GM20000 (cell line): ENCODE results near the gene AP5S1.
"Not testable (repeated sequence)": the region's sequence is repeated elsewhere in the genome, so short reads cannot be mapped to it uniquely, and the experiment has no call there.

Source experiments
- DNase-seq: peaks from one replicate; pipeline ENCODE4 v3.0.0; 2012; ENCODE audit warnings: low spot score
- TF ChIP-seq, protein P1 (sequence below): IDR thresholded peaks from 2 replicates; pipeline ENCODE4 v1.5.1; 2012; ENCODE audit warnings: mild to moderate bottlenecking, control low read depth; ENCODE audit errors: extremely low read depth, missing control alignments

AP5S1 gene

GRCh38 chr20:3842348-3842930 lies 22.1 kb downstream of the AP5S1 start:
- TF ChIP-seq, protein P1, sequence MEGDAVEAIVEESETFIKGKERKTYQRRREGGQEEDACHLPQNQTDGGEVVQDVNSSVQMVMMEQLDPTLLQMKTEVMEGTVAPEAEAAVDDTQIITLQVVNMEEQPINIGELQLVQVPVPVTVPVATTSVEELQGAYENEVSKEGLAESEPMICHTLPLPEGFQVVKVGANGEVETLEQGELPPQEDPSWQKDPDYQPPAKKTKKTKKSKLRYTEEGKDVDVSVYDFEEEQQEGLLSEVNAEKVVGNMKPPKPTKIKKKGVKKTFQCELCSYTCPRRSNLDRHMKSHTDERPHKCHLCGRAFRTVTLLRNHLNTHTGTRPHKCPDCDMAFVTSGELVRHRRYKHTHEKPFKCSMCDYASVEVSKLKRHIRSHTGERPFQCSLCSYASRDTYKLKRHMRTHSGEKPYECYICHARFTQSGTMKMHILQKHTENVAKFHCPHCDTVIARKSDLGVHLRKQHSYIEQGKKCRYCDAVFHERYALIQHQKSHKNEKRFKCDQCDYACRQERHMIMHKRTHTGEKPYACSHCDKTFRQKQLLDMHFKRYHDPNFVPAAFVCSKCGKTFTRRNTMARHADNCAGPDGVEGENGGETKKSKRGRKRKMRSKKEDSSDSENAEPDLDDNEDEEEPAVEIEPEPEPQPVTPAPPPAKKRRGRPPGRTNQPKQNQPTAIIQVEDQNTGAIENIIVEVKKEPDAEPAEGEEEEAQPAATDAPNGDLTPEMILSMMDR, result no peak
- DNase-seq, result no peak

GRCh38 chr20:3843490-3843889 lies 23.1 kb downstream of the AP5S1 start:
- DNase-seq, result no peak
- TF ChIP-seq, protein P1, result no peak

DNA sequence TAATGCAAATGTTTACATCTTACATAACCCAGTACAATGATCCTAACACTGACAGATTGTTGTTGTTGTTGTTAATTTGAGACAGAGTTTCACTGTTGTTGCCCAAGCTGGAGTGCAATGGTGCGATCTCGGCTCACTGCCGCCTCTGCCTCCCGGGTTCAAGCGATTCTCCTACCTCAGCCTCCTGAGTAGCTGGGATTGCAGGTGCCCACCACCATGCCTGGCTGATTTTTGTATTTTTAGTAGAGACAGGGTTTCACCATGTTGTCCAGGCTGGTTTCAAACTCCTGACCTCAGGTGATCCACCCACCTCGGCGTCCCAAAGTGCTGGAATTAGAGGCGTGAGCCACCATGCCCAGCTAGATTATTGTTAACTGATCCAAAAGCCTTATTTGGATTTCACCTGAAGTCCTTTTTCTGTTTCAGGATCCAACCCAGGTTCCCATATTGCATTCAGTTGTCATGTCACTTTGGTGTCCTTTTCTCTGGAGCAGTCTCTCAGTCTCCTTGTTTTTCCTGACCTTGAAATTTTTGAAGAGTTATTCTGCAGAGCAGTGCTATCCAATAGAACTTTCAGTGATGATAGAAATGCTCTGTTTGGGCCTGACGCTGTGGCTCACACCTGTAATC lies 23.8 kb downstream of the AP5S1 start:
- not testable (repeated sequence) for DNase-seq

GRCh38 chr20:3846378-3846739 lies 26.0 kb downstream of the AP5S1 start:
- DNase-seq, result no peak
- TF ChIP-seq, protein P1, result no peak

- peak; percentile 95 for DNase-seq
- TF ChIP-seq, protein P1, result peak; percentile 13
Measured at GRCh38 chr20:3846740-3847428, 26.5 kb downstream of the AP5S1 start, which contains the start of gene MAVS. TSS of gene MAVS (plus strand) at chr20:3846834. CDS start at chr20:3854625, 7,791 bp downstream.

GRCh38 chr20:3847429-3847940 lies 27.1 kb downstream of the AP5S1 start:
- DNase-seq, result no peak
- TF ChIP-seq, protein P1, result no peak

DNA sequence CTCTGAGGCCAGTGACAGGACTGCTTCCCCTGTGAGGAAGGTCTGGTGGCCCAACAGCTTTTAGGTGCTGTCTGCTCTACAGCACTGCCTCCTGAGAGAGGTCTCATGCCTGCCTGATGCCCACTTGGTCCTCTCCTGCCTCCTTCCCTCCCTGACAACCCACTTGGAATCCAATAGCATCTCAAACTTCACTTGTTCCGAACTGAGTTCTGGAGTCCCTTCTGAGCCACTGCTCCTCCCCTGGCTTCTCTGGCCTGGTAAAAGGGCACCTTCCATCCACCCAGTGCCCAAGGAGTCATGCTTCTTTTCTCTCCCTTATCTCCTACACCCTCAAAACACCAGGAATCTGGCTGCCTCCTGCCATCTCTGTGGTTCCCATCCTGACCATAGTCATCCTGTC lies 28.2 kb downstream of the AP5S1 start:
- DNase-seq, result no peak
- TF ChIP-seq, protein P1, result no peak
